H7 (cell line): ENCODE data around the gene QPRT. TPM values are rescaled to one million over a fixed set of nuclear protein-coding genes. Genes with fewer than 3 reads are reported as not detected.
A peak's percentile ranks its signal among the peaks of the same experiment; 100 is the strongest.
"Not testable (repeated sequence)": the region's sequence is repeated elsewhere in the genome, so short reads cannot be mapped to it uniquely, and the experiment has no call there.

ENCODE experiments used
- DNase-seq: peaks from one replicate; pipeline ENCODE4 v3.0.0; 2012
- H3K27me3 ChIP-seq: 2 replicates; pipeline ENCODE4 v1.6.0; 2011; ENCODE audit warnings: mild to moderate bottlenecking, low read length; ENCODE audit not compliant: control insufficient read depth, insufficient read depth
- H3K36me3 ChIP-seq: replicated peaks from 2 replicates; pipeline ENCODE4 v1.5.1; 2011; ENCODE audit warnings: low read length; ENCODE audit not compliant: control insufficient read depth, insufficient read depth
- H3K4me3 ChIP-seq: 2 replicates; pipeline ENCODE4 v1.5.1; 2011; ENCODE audit warnings: low read depth, mild to moderate bottlenecking, control low read depth, low read length, moderate library complexity; ENCODE audit not compliant: insufficient read depth
- total RNA-seq: library from RNA; depleted of rRNA; stranded (reverse); fragments of >200 nt; shearing (Covaris generic); gene quantifications from 2 replicates; pipeline ENCODE4 v1.2.3, GENCODE V29; 2014; rRNA removed

Gene QPRT
- total RNA-seq, result 165 and 173 TPM in 2 replicates

DNA sequence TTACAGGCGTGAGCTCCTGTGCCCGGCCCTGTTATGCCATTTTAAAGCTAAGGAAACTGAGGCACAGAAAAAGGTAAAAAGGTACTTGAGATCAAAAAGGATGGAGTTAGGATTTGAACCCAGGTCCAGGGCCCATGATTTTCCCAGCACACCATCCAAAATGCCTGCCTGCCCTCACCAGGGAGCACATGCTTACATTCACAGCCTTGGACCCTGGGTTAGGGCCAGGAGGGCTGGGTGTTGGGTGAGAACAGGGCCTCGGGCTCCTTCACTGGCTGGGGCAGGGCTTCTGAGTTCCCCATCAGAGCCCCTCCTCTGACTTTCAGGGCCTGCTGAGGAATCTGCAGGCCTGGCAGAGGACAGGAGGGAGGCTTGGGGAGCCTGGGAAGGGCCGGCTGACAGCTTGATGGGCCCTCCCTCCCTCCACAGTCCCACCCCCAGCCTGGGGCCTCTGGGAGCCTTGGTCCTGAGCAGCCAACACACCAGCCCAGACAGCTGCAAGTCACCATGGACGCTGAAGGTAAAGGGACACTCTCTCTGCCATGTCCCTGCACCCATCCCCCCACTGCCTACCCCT lies at the start of gene QPRT:
Gene QPRT (plus strand): TSS at position 490 of the 577 bp plus-strand sequence. CDS start 18 bp downstream, at position 508.
- no peaks in the 10 kb centered on the region for H3K27me3 ChIP-seq

GRCh38 chr16:29629318-29629717 lies 49.7 kb upstream of the QPRT start:
- H3K4me3 ChIP-seq, H3K36me3 ChIP-seq, H3K27me3 ChIP-seq, DNase-seq: not testable (repeated sequence)

More for the DNA sequence above, at the start of gene QPRT:
- Histone ChIP-seq H3K36me3 (no peaks in the 10 kb centered on the region; the same call in none of the 2 replicates), H3K4me3 (peak within 1 kb of the TSS; percentile 60)
- peak; percentile 95 for DNase-seq

DNA sequence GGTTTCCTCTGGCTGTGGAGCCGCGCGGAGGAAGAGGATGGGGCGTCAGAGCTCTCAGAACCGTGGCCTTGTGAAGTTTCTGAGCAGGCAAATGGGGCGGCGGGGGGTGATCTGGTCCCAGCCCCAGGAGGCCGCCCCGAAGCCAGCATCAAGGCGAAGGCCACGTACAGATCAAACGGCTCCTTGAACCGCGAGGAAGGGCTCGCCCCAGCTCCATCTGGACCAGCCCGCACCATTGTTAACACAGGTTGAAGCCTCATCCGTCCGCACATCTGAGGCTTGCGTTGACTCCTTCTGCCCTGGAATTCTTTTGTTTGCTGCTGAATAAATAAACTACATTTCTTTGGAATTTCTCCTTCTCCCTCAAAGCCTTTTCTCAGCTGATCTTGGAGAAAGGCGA lies 47.3 kb upstream of the QPRT start:
- H3K27me3 ChIP-seq, H3K36me3 ChIP-seq, H3K4me3 ChIP-seq: not testable (repeated sequence)
- peak; percentile 28 for DNase-seq

DNA sequence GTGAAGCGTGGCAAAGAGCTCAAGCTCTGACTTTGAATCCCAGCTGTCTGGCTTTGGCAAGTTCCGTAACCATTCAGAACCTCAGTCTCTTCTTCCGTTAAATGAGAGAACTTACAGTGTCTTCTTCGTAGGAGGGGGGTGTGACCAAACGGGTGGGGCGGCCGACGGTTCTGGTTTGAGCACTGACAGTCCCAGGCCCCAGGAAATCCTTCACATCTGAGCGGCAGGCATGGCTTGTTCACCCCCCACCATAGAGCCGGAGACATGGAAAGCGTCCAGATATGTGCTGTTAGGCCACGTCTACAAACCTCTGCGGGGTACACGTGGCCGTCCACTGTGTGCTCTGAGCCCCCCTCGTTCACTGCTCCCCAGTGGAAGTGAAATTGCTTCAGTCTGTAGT lies 43.1 kb upstream of the QPRT start:
- H3K4me3 ChIP-seq, H3K27me3 ChIP-seq, H3K36me3 ChIP-seq, DNase-seq: not testable (repeated sequence)

- H3K36me3 ChIP-seq, DNase-seq, H3K4me3 ChIP-seq, H3K27me3 ChIP-seq: not testable (repeated sequence)
Measured at GRCh38 chr16:29636368-29636767, 42.6 kb upstream of the QPRT start.

DNA sequence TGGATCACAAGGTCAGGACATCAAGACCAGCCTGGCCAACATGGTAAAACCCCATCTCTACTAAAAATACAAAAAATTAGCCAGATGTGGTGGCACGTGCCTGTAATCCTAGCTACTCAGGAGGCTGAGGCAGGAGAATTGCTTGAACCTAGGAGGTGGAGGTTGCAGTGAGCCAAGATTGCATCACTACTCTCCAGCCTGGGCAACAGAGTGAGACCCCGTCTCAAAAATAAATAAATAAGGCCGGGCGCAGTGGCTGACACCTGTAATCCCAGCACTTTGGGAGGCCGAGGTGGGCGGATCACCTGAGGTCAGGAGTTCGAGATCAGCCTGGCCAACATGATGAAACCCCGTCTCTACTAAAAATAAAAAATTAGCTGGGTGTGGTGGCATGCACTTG lies 40.2 kb upstream of the QPRT start:
- DNase-seq, H3K27me3 ChIP-seq, H3K4me3 ChIP-seq, H3K36me3 ChIP-seq: not testable (repeated sequence)

DNA sequence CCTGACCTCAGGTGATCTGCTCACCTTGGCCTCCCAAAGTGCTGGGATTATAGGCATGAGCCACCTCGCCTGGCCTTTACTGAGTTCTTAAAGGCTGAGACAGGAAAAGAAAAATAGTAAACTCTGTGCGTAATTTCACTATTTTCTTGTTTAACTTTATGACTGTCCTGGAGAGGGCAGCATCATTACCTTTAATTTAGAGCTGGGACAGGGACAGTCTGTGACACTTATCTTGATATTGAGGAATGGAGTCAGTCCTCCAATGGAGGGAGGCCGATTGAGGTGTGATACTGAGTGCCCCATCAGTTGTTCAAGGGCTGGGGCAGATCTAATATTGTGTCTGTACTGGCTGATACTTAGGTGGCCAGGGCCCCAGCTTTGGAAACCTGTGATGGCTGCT lies 37.4 kb upstream of the QPRT start:
- Histone ChIP-seq H3K36me3 (no peaks in the 10 kb centered on the region), H3K27me3 (no peaks in the 10 kb centered on the region), H3K4me3 (no peak overlapping the region)
- DNase-seq, result peak; percentile 29

- DNase-seq, result no peak
- no peaks in the 10 kb centered on the region for H3K36me3 ChIP-seq
- no peak overlapping the region for H3K4me3 ChIP-seq
- H3K27me3 ChIP-seq, result no peaks in the 10 kb centered on the region
Measured at GRCh38 chr16:29643596-29643995, 35.4 kb upstream of the QPRT start.

- no peaks in the 10 kb centered on the region for H3K27me3 ChIP-seq
- no peaks in the 10 kb centered on the region for H3K36me3 ChIP-seq
- no peak for DNase-seq
- no peak overlapping the region for H3K4me3 ChIP-seq
Measured at GRCh38 chr16:29644338-29644857, 34.6 kb upstream of the QPRT start.

- Histone ChIP-seq H3K4me3 (no peak overlapping the region), H3K36me3 (no peaks in the 10 kb centered on the region), H3K27me3 (no peaks in the 10 kb centered on the region)
- no peak for DNase-seq
Measured at GRCh38 chr16:29644973-29645693, 33.8 kb upstream of the QPRT start.

- Histone ChIP-seq H3K27me3 (no peaks in the 10 kb centered on the region), H3K36me3 (no peaks in the 10 kb centered on the region), H3K4me3 (no peak overlapping the region)
- DNase-seq, result peak; percentile 66
Measured at GRCh38 chr16:29645694-29646187, 33.2 kb upstream of the QPRT start.

- no peaks in the 10 kb centered on the region for H3K27me3 ChIP-seq
- DNase-seq, result no peak
- H3K4me3 ChIP-seq, result no peak overlapping the region
- H3K36me3 ChIP-seq, result no peaks in the 10 kb centered on the region
Measured at GRCh38 chr16:29646947-29647346, 32.0 kb upstream of the QPRT start.

DNA sequence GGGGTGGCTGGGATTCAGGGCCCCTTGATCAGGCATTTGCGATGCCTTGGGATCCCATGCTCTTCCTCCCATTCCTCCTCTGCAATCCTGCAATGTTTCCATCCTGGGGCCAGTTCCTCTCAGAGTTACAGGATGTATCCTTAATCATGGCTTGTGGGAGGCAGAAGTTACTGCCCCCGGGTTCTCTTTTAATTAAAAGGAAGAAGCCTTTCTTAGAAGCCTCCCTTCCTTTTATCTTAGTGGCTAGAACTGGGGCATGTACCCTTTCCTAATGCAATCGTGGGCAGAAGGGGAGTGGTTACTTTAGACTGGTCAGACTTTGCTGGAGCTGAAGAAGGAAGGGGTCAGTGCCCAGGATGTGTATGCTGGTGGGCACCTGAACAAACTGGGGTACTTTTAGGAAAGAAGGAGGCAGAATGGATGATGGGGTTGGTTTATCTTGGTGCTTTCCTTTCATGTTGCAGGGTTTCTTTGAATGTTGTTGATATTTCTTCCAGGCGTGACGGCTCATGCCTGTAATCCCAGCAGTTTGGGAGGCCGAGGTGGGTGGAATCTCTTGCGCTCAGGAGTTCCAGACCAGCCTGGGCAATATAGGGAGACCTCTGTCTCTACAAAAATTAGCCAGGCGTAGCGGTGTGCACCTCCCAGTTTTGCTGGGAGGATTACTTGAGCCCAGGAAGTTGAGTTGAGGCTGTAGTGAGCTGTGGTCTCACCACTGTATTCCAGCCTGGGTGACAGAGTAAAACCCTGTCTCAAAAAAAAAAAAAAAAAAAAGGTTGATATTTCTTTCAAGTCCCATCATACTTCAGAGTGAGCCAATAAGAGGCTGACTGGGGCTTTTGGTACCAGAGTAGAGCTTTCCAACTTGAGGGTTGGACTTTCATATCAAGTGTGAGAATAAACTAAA lies 29.1 kb upstream of the QPRT start:
- H3K4me3 ChIP-seq, result no peak overlapping the region
- H3K36me3 ChIP-seq, result no peaks in the 10 kb centered on the region
- peak; percentile 69 for DNase-seq
- H3K27me3 ChIP-seq, result no peaks in the 10 kb centered on the region

DNA sequence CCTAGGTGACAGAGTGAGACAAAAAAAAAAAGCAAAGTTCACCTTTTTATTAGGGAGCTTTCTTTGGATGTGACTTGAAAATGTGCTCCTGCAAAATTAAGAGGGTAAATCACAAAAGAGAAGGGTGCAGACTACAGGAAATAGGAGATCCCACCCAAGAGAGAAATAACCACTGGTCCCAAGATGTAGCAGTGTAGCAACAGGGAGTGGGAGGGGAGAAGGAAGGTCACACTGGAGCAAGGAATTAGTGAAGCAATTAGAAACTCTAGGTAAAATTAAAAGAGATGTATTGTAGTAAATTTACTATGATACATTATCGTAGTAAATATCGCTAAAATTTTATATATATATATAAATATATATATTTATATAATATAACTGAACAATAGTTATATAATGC lies 28.2 kb upstream of the QPRT start:
- no peaks in the 10 kb centered on the region for H3K27me3 ChIP-seq
- H3K4me3 ChIP-seq, result no peak overlapping the region
- no peaks in the 10 kb centered on the region for H3K36me3 ChIP-seq
- no peak for DNase-seq
